Pancreas (tissue), 10 donors: ENCODE results near the gene CALM1. TPM values are rescaled to one million over a fixed set of nuclear protein-coding genes. Genes with fewer than 3 reads are reported as not detected.

Experiments
- ATAC-seq, 4 donors: fragments of 200-7000 bp; cut with Tn5 transposase; one replicate each; pipeline versions ENCODE4 v1.8.0 to v1.9.1; 2020; ENCODE audit warnings: mild to moderate bottlenecking in 4 of 4, moderate library complexity in 4 of 4
- DNase-seq, 6 donors: peaks; one replicate each; pipeline ENCODE4 v3.0.0-alpha.2; 2020
- FAIRE-seq: peaks from 2 replicates; lab custom pipeline; 2012; peaks lifted over from hg19 to GRCh38; lab: Jason Lieb, UNC
- H3K27ac ChIP-seq, 4 donors: fragments of 200-600 bp; sonication (generic); 1 replicate in 3 of 4; 2 replicates in 1 of 4; pipeline versions ENCODE4 v1.5.0 to v1.8.0; 2020
- H3K27me3 ChIP-seq, 4 donors: fragments of 200-600 bp; one replicate each; pipeline ENCODE4 v1.8.0; 2021
- H3K36me3 ChIP-seq, 3 donors: fragments of 200-600 bp; sonication (generic) in 1 of 3; one replicate each; pipeline versions ENCODE4 v1.5.0 to v1.8.0; 2020 to 2021
- H3K4me1 ChIP-seq, 3 donors: fragments of 200-600 bp; one replicate each; pipeline ENCODE4 v1.8.0; 2021
- H3K4me3 ChIP-seq, 4 donors: fragments of 200-600 bp; sonication (generic) in 2 of 4; one replicate each; pipeline versions ENCODE4 v1.5.0 to v1.8.0; 2020 to 2021
- H3K9me3 ChIP-seq, 4 donors: fragments of 200-600 bp; one replicate each; pipeline ENCODE4 v1.8.0; 2021
- CTCF ChIP-seq, 4 donors: fragments of 200-600 bp; sonication (generic) in 3 of 4; IDR thresholded peaks; one replicate each; pipeline versions ENCODE4 v1.5.0 to v1.8.0; 2021; ENCODE audit warnings: antibody characterized with exemption in 4 of 4
- WGBS, 2 donors: extraction: QIAGEN DNeasy Blood & Tissue Kit; methylation state at CpG; one replicate each; pipeline ENCODE4 v1.1.7; 2013; 5-methylcytosine and 5-hydroxymethylcytosine counted together
- intact Hi-C, 3 donors: fragments of 100-400 bp; cut with DNase I; formaldehyde crosslinking; loops; one replicate each; pipeline versions ENCODE4 v1.11.1 to v1.14.2; 2022
- polyA plus RNA-seq, 2 donors: library from polyadenylated mRNA; stranded (reverse); fragments of 200-250 nt; gene quantifications; one replicate each; pipeline ENCODE4 v1.2.3, GENCODE V29; 2013
- total RNA-seq, 6 donors: library from RNA; stranded (reverse); fragmentation: NEBNext Ultra II Directional in 4 of 6; extraction: Animal tissue kit (Norgen Biotek cat#: 25700) in 4 of 6; gene quantifications; one replicate each; pipeline versions ENCODE4 v1.2.1 to v1.2.4, GENCODE V29; 2021 to 2023
- donor health status: healthy with polysubstance abuse.
- donor health status: DM: no; HTN: no; CAD: no; lungs with moderate emphysema.
- donor health status: DM: no; HTN: no; CAD: no.
- donor health status: control.
- donor health status: control.
- donor health status: Bipolar disorder and iron deficiency.
- donor health status: DM: yes; HTN: yes; CAD: no.
- donor health status: DM: no; HTN: no; CAD: no.
- donor health status: DM: no; HTN: no; CAD: no.
- donor health status: DM: yes; HTN: yes; CAD: no.

Gene CALM1
- total and polyA plus RNA-seq, 8 donors: 104 to 181 (median 141) TPM

GRCh38 chr14:90397425-90398314 lies 841 bp downstream of the CALM1 start:
- H3K4me3 ChIP-seq: peak overlapping the region; percentile 55 to 93 (median 63)
- no peak for TF ChIP-seq CTCF (IDR thresholded peaks at IDR 0.05)
- 0 to 1% methylated on average over 19 to 77 of the region's 89 CpGs for WGBS, 2 donors
- peak; percentile 52 to 59 (median 56) for ATAC-seq
- H3K27ac ChIP-seq: peak overlapping the region; percentile 56 to 88 (median 86)
- no peak for FAIRE-seq
- H3K36me3 ChIP-seq: peaks cover 0 to 23% (median 13%) of the 10 kb centered on the region in 3 donors
- peak; percentile 51 to 86 (median 67) for DNase-seq
- intact Hi-C loops: no loop called here
- H3K27me3 ChIP-seq: no peaks in the 10 kb centered on the region
- H3K9me3 ChIP-seq: no peaks in the 10 kb centered on the region
- H3K4me1 ChIP-seq: peaks cover 11 to 23% (median 18%) of the 10 kb centered on the region in 3 donors

GRCh38 chr14:90398315-90398839 lies 1.5 kb downstream of the CALM1 start:
- Histone ChIP-seq H3K4me3 (peak overlapping the region; percentile 55 to 93 (median 63)), H3K36me3 (peaks cover 0 to 30% (median 19%) of the 10 kb centered on the region in 3 donors), H3K27me3 (no peaks in the 10 kb centered on the region), H3K27ac (peak overlapping the region; percentile 56 to 88 (median 86)), H3K4me1 (peaks cover 11 to 23% (median 18%) of the 10 kb centered on the region in 3 donors), H3K9me3 (no peaks in the 10 kb centered on the region)
- intact Hi-C loops: no loop called here
- TF ChIP-seq CTCF (IDR thresholded peaks at IDR 0.05): no peak
- DNase-seq (peak; percentile 54 to 83 (median 62)), ATAC-seq (peak; percentile 2 to 21 (median 20)), FAIRE-seq (no peak)
- 1% methylated on average over 27 to 35 of the region's 35 CpGs for WGBS, 2 donors

GRCh38 chr14:90398841-90399540 lies 2.2 kb downstream of the CALM1 start:
- intact Hi-C loops: no loop called here
- peak overlapping the region; percentile 55 to 93 (median 63) for H3K4me3 ChIP-seq
- no peak for DNase-seq

More at GRCh38 chr14:90398841-90399540, 2.2 kb downstream of the CALM1 start:
- Histone ChIP-seq H3K27me3 (no peaks in the 10 kb centered on the region), H3K9me3 (no peaks in the 10 kb centered on the region), H3K36me3 (peaks cover 0 to 36% (median 19%) of the 10 kb centered on the region in 3 donors), H3K27ac (peak overlapping the region in 3 of 4 donors; percentile 56 to 88 (median 87)), H3K4me1 (peaks cover 11 to 23% (median 18%) of the 10 kb centered on the region in 3 donors)
- 13 to 15% methylated on average over 8 of the region's 8 CpGs for WGBS, 2 donors
- ATAC-seq: no peak
- TF ChIP-seq CTCF (IDR thresholded peaks at IDR 0.05): no peak
- no peak for FAIRE-seq
